Esophagus (tissue), 2 donors: ENCODE data around the gene EFCAB5. TPM values are rescaled to one million over a fixed set of nuclear protein-coding genes. Genes with fewer than 3 reads are reported as not detected.
"Not testable (repeated sequence)": the region's sequence is repeated elsewhere in the genome, so short reads cannot be mapped to it uniquely, and the experiment has no call there.

Experiments
- H3K27ac ChIP-seq, 2 donors: one replicate each; pipeline ENCODE4 v1.5.1; 2013; ENCODE audit warnings: low read depth in 2 of 2, mild to moderate bottlenecking in 2 of 2, inconsistent platforms in 1 of 2, low read length in 1 of 2, moderate library complexity in 1 of 2
- H3K27me3 ChIP-seq, 2 donors: one replicate each; pipeline ENCODE4 v1.6.1; 2013; ENCODE audit warnings: low read length in 2 of 2, control low read depth in 1 of 2, mild to moderate bottlenecking in 1 of 2; ENCODE audit not compliant: insufficient read depth in 2 of 2, control insufficient read depth in 1 of 2
- H3K36me3 ChIP-seq, 2 donors: one replicate each; pipeline ENCODE4 v1.6.1; 2013; ENCODE audit warnings: low read length in 1 of 2; ENCODE audit not compliant: control insufficient read depth in 2 of 2, insufficient read depth in 2 of 2
- H3K4me1 ChIP-seq, 2 donors: one replicate each; pipeline ENCODE4 v1.6.1; 2013; ENCODE audit warnings: low read length in 1 of 2; ENCODE audit not compliant: control insufficient read depth in 2 of 2, insufficient read depth in 2 of 2
- H3K4me3 ChIP-seq, 2 donors: one replicate each; pipeline ENCODE4 v1.5.1; 2013; ENCODE audit warnings: low read length in 2 of 2, mild to moderate bottlenecking in 2 of 2, low read depth in 1 of 2, moderate library complexity in 1 of 2
- H3K9me3 ChIP-seq, 2 donors: one replicate each; pipeline ENCODE4 v1.6.1; 2013; ENCODE audit warnings: mild to moderate bottlenecking in 2 of 2, low read depth in 1 of 2, low read length in 1 of 2, moderate library complexity in 1 of 2; ENCODE audit not compliant: control insufficient read depth in 2 of 2, insufficient read depth in 1 of 2
- WGBS, 2 donors: extraction: QIAGEN DNeasy Blood & Tissue Kit; methylation state at CpG; one replicate each; pipeline ENCODE4 v1.1.7; 2013; 5-methylcytosine and 5-hydroxymethylcytosine counted together
- polyA plus RNA-seq, 2 donors: library from polyadenylated mRNA; stranded (reverse); fragments of 200-250 nt; gene quantifications; one replicate each; pipeline ENCODE4 v1.2.3, GENCODE V29; 2013
- donor health status: healthy with polysubstance abuse.
- donor health status: Bipolar disorder and iron deficiency.

The EFCAB5 gene
- polyA plus RNA-seq, 2 donors: 0.02 to 0.24 TPM

DNA sequence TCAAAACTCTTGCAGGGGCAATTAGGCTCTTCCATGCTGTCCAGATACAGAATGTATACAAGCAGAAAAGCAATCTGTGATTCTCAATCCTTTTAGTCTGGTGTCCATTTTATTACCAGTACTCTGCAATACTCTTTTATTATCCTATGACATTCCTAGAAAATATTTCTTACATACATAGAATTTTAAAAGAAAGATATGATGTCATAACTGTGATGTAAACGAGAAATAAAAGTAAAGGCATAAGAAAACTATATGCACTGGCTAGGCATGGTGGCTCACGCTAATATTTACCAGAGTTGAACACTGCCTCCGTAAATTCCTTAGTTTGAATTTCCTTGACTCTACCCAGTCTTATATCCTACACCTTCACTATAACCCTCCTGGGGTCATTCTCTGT, 55.0 kb downstream of the EFCAB5 start:
- no peak overlapping the region for H3K27ac ChIP-seq
- 93 to 95% methylated on average over 3 of the region's 3 CpGs for WGBS, 2 donors
- no peaks in the 10 kb centered on the region for H3K4me1 ChIP-seq
- peaks cover 0 to 1% of the 10 kb centered on the region in 2 donors for H3K9me3 ChIP-seq
- no peaks in the 10 kb centered on the region for H3K27me3 ChIP-seq
- no peaks in the 10 kb centered on the region for H3K36me3 ChIP-seq
- no peak overlapping the region for H3K4me3 ChIP-seq

DNA sequence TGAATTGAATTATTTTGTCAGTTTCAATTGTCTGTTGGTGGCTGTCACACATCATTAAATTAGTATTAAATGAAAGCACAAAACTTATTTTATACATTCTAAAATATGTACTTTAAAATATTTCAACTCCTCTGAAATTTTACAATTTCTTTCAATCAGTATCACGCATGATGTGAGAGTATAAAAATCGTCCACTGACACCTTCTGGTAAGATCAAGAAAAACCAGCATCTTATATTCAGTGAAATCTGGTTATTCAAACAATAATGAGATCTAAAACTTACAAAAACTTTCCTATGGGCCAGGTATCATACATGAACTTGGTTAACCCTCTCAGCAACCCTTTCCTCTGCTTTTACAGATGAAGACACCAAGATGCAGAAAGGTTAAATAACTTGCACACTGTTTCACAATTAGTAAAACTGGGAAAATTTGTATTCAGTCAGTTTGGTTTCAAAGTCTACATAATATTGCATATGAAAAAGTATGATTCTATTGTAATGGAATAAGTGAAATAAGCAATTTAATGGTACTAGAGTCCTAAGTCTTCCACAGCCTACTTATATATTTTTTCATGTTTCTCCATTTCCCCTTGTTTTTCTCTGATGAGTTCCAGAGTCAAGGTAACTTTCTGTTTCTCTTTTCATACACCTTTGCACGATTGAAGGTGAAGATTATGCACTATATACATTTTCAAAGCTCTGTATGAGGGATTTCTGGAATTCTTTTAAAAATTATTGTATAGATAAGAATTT, 58.7 kb downstream of the EFCAB5 start:
- Histone ChIP-seq H3K9me3 (no peaks in the 10 kb centered on the region), H3K27me3 (no peaks in the 10 kb centered on the region), H3K4me3 (no peak overlapping the region), H3K4me1 (no peaks in the 10 kb centered on the region), H3K27ac (no peak overlapping the region), H3K36me3 (no peaks in the 10 kb centered on the region)
- 50 to 55% methylated on average over 3 of the region's 3 CpGs for WGBS, 2 donors

DNA sequence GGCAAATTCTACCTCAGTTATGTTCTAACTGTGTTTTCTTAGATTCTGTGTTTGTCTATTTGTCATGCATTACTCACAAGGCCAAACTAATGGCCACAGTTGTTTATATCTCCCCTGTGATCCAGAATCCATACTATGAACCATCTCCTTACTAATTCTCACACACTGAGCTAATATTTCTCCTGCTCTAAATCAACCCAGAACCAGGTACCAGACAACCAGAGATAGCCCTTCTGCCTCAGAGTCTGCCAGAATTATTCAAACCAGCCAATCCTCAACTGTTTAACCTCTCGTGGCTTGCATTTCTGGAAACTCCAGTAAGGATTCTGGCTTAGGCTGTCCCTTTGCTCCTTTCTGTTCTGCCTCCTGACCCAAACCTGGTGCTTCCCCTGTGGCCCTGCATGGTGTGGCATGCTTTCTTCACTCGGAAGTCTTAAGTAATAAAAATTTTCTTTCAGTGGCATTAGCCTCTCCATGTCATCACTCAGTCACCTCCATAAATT, 59.4 kb downstream of the EFCAB5 start:
- Histone ChIP-seq H3K4me3 (no peak overlapping the region), H3K9me3 (no peaks in the 10 kb centered on the region), H3K27ac (no peak overlapping the region), H3K4me1 (no peaks in the 10 kb centered on the region), H3K27me3 (no peaks in the 10 kb centered on the region), H3K36me3 (no peaks in the 10 kb centered on the region)
- 37 to 58% methylated on average over 2 of the region's 2 CpGs for WGBS, 2 donors

DNA sequence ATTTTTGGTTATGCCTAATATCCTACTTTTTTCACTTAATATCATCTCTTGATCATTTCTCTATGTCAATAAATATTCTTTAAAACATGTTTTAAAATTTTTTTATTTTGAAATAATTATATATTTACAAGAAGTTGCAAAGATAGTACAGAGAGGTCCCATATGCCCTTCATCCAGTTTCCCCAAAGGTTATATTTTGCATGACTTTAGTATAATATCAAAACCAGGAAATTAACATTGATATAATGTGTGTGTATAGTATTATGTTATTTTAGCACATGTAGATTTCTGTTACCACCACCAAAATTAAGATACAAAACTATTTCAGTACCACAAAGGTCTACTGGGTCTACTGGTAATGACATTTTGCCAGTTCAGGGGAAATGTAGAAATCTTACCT, 60.7 kb downstream of the EFCAB5 start:
- Histone ChIP-seq H3K9me3 (no peaks in the 10 kb centered on the region), H3K4me3 (no peak overlapping the region), H3K4me1 (no peaks in the 10 kb centered on the region), H3K36me3 (no peaks in the 10 kb centered on the region), H3K27ac (no peak overlapping the region), H3K27me3 (no peaks in the 10 kb centered on the region)

- Histone ChIP-seq H3K9me3 (no peaks in the 10 kb centered on the region), H3K4me1 (no peaks in the 10 kb centered on the region), H3K36me3 (no peaks in the 10 kb centered on the region), H3K27ac (no peak overlapping the region), H3K4me3 (no peak overlapping the region), H3K27me3 (no peaks in the 10 kb centered on the region)
- 60 to 64% methylated on average over 8 of the region's 8 CpGs for WGBS, 2 donors
These were observed 64.4 kb downstream of the EFCAB5 start for GRCh38 chr17:30005709-30006320.

GRCh38 chr17:30011934-30012333, 70.5 kb downstream of the EFCAB5 start:
- not testable (repeated sequence) for H3K27me3 ChIP-seq, H3K4me1 ChIP-seq, H3K36me3 ChIP-seq, H3K9me3 ChIP-seq, H3K27ac ChIP-seq, H3K4me3 ChIP-seq
- 91 to 95% methylated on average over 9 of the region's 10 CpGs for WGBS, 2 donors

- 29 to 31% methylated on average over 4 of the region's 4 CpGs for WGBS, 2 donors
- Histone ChIP-seq H3K27me3 (no peaks in the 10 kb centered on the region), H3K4me3 (no peak overlapping the region), H3K36me3 (no peaks in the 10 kb centered on the region), H3K27ac (no peak overlapping the region), H3K4me1 (no peaks in the 10 kb centered on the region), H3K9me3 (no peaks in the 10 kb centered on the region)
These were observed 80.4 kb downstream of the EFCAB5 start for GRCh38 chr17:30021708-30022317.

GRCh38 chr17:30025325-30025724, 83.9 kb downstream of the EFCAB5 start:
- not testable (repeated sequence) for H3K36me3 ChIP-seq, H3K4me1 ChIP-seq, H3K27me3 ChIP-seq, H3K4me3 ChIP-seq, H3K9me3 ChIP-seq, H3K27ac ChIP-seq
- WGBS, 2 donors: no CpG with 5 or more reads among the region's 2 CpGs

DNA sequence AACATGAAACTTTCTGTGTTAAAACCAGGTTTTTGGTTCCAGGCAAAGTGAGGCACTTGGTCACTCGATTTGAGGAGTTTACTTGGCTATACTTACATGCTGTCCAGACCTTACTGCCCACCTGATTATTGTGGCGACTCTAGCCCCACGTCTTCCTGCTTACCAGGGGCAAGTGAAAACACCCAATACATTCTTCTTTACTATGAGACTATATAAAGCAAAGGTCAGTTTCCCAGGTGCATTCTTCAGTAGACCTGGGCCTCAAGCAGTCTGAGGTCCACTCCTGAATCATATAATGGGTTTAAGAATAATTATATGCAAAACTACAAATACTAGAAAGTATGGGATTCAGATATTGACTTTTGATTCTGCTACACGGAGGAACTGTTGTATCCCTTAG, 86.2 kb downstream of the EFCAB5 start:
- H3K4me3 ChIP-seq: no peak overlapping the region
- H3K4me1 ChIP-seq: no peaks in the 10 kb centered on the region
- no peaks in the 10 kb centered on the region for H3K9me3 ChIP-seq
- WGBS, 2 donors: 73 to 80% methylated on average over 4 of the region's 4 CpGs
- no peaks in the 10 kb centered on the region for H3K27me3 ChIP-seq
- H3K27ac ChIP-seq: no peak overlapping the region
- H3K36me3 ChIP-seq: no peaks in the 10 kb centered on the region
